K562 (cell line): ENCODE results near the gene YBX2. TPM values are rescaled to one million over a fixed set of nuclear protein-coding genes. Genes with fewer than 3 reads are reported as not detected.

Experiments used
- ATF1 ChIP-seq, 2 experiments: fragments of 450-650 bp in 1 of 2; IDR thresholded peaks; 2 replicates each; pipeline ENCODE4 v1.6.1; 2016; ENCODE audit warnings: missing compliant biosample characterization in 1 of 2, missing genetic modification characterization in 1 of 2
- BRD4 ChIP-seq: fragments of 200-600 bp; sonication (generic); IDR thresholded peaks from 2 replicates; pipeline ENCODE4 v1.6.1; 2017; ENCODE audit warnings: inconsistent platforms
- HDAC2 ChIP-seq: fragments of 450-650 bp; IDR thresholded peaks from 2 replicates; pipeline ENCODE4 v1.6.1; 2016; ENCODE audit warnings: mild to moderate bottlenecking
- KAT2B ChIP-seq: IDR thresholded peaks from one replicate; pipeline ENCODE4 v1.6.1; 2012; ENCODE audit warnings: low read depth, mild to moderate bottlenecking, control low read depth, inconsistent platforms, low read length, moderate library complexity
- KLF13 ChIP-seq: fragments of 450-650 bp; IDR thresholded peaks from 2 replicates; pipeline ENCODE4 v1.6.1; 2016; ENCODE audit warnings: missing genetic modification characterization, low read depth, mild to moderate bottlenecking, missing compliant biosample characterization, moderate library complexity, borderline replicate concordance
- MXI1 ChIP-seq: IDR thresholded peaks from 2 replicates; pipeline ENCODE4 v1.6.1; 2011; ENCODE audit warnings: low read depth, mild to moderate bottlenecking, improper control_type of control experiment, low read length
- NFIC ChIP-seq: fragments of 450-650 bp; IDR thresholded peaks from 2 replicates; pipeline ENCODE4 v1.6.1; 2017; ENCODE audit warnings: mild to moderate bottlenecking, inconsistent platforms
- NR2C1 ChIP-seq, 2 experiments: fragments of 450-650 bp; IDR thresholded peaks; 2 replicates each; pipeline ENCODE4 v1.6.1; 2017; ENCODE audit warnings: mild to moderate bottlenecking in 2 of 2, antibody characterized with exemption in 1 of 2, inconsistent platforms in 1 of 2, missing compliant biosample characterization in 1 of 2, missing genetic modification characterization in 1 of 2
- ZNF175 ChIP-seq: fragments of 200-800 bp; sonication (Bioruptor generic); IDR thresholded peaks from 2 replicates; pipeline ENCODE4 v1.6.1; 2016; ENCODE audit warnings: low read depth, mild to moderate bottlenecking, missing genetic modification characterization, missing compliant biosample characterization
- ZNF217 ChIP-seq: sonication (generic); formaldehyde crosslinking; IDR thresholded peaks from 2 replicates; pipeline ENCODE4 v1.8.0; 2022; ENCODE audit warnings: mild to moderate bottlenecking, missing genetic modification reagents
- polyA plus RNA-seq, 8 experiments: library from polyadenylated mRNA; depleted of rRNA in 4 of 8; stranded (reverse) in 5 of 8; unstranded in 3 of 8; fragments of >200 nt; fragmentation: Nextera tagmentation in 2 of 8; fragmentation: Illumina TruSeq in 1 of 8; extraction: Ambion mirVana in 2 of 8; extraction: Trizol in 1 of 8; gene quantifications; 2 replicates each; pipeline versions ENCODE4 v1.2.1 to v1.2.3, GENCODE V29; 2011 to 2014; ENCODE audit warnings: inconsistent platforms in 1 of 8, missing spikeins in 1 of 8
- total RNA-seq, 7 experiments: library from RNA; depleted of rRNA in 6 of 7; stranded (reverse); fragments of >200 nt in 6 of 7; fragmentation: Illumina TruSeq in 2 of 7; extraction: Trizol in 2 of 7; gene quantifications; 2 replicates each; pipeline versions ENCODE4 v1.2.1 to v1.2.3, GENCODE V29; 2011 to 2021; ENCODE audit warnings: low replicate concordance in 1 of 7
- TF ChIP-seq, protein P1 (sequence below): fragments of 200-800 bp; sonication (Bioruptor generic); IDR thresholded peaks from 2 replicates; pipeline ENCODE4 v1.6.1; 2017; ENCODE audit warnings: missing genetic modification characterization, missing compliant biosample characterization
- TF ChIP-seq, protein P2 (sequence below): fragments of 250-450 bp; sonication (Bioruptor Pico); IDR thresholded peaks from 2 replicates; pipeline ENCODE4 v1.5.0; 2020; ENCODE audit warnings: mild to moderate bottlenecking, borderline replicate concordance
- TF ChIP-seq, protein P3 (sequence below), 2 experiments: fragments of 450-650 bp; IDR thresholded peaks; 2 replicates each; pipeline ENCODE4 v1.6.1; 2018; ENCODE audit warnings: mild to moderate bottlenecking in 2 of 2, low read depth in 1 of 2; ENCODE audit not compliant: partially characterized antibody in 2 of 2
- TF ChIP-seq, protein P4 (sequence below): fragments of 250-450 bp; sonication (Bioruptor Pico); IDR thresholded peaks from 2 replicates; pipeline ENCODE4 v1.8.0; 2022; ENCODE audit warnings: moderate library complexity, mild to moderate bottlenecking, inconsistent platforms

YBX2 gene
- total and polyA plus RNA-seq, 9 of the 15 experiments (the other 6 are each of a cell fraction or from before 2014, with no cell fraction given): 0.03 to 0.59 (median 0.27) TPM; not detected in 6

DNA sequence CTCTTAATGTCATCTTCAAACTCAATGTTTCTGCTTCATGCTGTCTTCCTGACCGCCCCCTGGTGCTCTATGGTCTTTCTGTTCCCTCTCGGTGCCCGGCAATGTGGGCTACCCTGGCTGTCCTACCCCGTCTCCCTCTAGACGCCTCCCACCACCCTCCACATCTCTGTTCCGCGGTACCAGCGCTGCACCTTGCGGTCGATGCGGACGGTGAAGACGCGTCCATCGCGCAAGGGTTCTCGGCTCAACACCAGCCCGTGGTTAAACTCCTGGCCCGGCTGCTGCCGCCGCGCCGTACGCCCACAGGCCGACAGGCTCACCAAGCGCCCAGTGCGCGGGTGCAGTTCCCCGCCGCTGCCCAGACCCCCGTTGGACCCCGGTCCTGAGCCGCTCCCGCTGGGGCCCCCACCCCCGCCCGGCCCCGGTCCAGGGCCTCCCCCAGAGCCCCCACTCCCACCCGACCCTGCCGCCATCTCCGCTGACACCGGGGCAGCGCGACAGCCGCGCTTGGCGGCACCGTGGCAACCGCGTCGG lies 34.5 kb upstream of the YBX2 start, which contains the start of gene NEURL4 (continued):
- TF ChIP-seq HDAC2 (no peak), NR2C1 (IDR thresholded peaks at IDR 0.05) (no peak), NR2C1 (tag; IDR thresholded peaks at IDR 0.05) (no peak), KAT2B (no peak), BRD4 (no peak), NFIC (no peak), ATF1 (CRISPR knock-in tag; IDR thresholded peaks at IDR 0.05) (no peak), ATF1 (tag; IDR thresholded peaks at IDR 0.05) (no peak), ZNF175 (CRISPR knock-in tag) (no peak), KLF13 (no peak), MXI1 (no peak), ZNF217 (CRISPR knock-in tag) (no peak)
- TF ChIP-seq, protein P1, sequence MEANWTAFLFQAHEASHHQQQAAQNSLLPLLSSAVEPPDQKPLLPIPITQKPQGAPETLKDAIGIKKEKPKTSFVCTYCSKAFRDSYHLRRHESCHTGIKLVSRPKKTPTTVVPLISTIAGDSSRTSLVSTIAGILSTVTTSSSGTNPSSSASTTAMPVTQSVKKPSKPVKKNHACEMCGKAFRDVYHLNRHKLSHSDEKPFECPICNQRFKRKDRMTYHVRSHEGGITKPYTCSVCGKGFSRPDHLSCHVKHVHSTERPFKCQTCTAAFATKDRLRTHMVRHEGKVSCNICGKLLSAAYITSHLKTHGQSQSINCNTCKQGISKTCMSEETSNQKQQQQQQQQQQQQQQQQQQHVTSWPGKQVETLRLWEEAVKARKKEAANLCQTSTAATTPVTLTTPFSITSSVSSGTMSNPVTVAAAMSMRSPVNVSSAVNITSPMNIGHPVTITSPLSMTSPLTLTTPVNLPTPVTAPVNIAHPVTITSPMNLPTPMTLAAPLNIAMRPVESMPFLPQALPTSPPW (CRISPR knock-in tag): no peak
- TF ChIP-seq, protein P2, sequence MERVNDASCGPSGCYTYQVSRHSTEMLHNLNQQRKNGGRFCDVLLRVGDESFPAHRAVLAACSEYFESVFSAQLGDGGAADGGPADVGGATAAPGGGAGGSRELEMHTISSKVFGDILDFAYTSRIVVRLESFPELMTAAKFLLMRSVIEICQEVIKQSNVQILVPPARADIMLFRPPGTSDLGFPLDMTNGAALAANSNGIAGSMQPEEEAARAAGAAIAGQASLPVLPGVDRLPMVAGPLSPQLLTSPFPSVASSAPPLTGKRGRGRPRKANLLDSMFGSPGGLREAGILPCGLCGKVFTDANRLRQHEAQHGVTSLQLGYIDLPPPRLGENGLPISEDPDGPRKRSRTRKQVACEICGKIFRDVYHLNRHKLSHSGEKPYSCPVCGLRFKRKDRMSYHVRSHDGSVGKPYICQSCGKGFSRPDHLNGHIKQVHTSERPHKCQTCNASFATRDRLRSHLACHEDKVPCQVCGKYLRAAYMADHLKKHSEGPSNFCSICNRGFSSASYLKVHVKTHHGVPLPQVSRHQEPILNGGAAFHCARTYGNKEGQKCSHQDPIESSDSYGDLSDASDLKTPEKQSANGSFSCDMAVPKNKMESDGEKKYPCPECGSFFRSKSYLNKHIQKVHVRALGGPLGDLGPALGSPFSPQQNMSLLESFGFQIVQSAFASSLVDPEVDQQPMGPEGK (CRISPR knock-in tag): no peak
- TF ChIP-seq, protein P3, sequence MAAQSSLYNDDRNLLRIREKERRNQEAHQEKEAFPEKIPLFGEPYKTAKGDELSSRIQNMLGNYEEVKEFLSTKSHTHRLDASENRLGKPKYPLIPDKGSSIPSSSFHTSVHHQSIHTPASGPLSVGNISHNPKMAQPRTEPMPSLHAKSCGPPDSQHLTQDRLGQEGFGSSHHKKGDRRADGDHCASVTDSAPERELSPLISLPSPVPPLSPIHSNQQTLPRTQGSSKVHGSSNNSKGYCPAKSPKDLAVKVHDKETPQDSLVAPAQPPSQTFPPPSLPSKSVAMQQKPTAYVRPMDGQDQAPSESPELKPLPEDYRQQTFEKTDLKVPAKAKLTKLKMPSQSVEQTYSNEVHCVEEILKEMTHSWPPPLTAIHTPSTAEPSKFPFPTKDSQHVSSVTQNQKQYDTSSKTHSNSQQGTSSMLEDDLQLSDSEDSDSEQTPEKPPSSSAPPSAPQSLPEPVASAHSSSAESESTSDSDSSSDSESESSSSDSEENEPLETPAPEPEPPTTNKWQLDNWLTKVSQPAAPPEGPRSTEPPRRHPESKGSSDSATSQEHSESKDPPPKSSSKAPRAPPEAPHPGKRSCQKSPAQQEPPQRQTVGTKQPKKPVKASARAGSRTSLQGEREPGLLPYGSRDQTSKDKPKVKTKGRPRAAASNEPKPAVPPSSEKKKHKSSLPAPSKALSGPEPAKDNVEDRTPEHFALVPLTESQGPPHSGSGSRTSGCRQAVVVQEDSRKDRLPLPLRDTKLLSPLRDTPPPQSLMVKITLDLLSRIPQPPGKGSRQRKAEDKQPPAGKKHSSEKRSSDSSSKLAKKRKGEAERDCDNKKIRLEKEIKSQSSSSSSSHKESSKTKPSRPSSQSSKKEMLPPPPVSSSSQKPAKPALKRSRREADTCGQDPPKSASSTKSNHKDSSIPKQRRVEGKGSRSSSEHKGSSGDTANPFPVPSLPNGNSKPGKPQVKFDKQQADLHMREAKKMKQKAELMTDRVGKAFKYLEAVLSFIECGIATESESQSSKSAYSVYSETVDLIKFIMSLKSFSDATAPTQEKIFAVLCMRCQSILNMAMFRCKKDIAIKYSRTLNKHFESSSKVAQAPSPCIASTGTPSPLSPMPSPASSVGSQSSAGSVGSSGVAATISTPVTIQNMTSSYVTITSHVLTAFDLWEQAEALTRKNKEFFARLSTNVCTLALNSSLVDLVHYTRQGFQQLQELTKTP (IDR thresholded peaks at IDR 0.05; ENCODE audit: low read depth in 1 of 2, partially characterized antibody in 2 of 2): no peak
- TF ChIP-seq, protein P4, sequence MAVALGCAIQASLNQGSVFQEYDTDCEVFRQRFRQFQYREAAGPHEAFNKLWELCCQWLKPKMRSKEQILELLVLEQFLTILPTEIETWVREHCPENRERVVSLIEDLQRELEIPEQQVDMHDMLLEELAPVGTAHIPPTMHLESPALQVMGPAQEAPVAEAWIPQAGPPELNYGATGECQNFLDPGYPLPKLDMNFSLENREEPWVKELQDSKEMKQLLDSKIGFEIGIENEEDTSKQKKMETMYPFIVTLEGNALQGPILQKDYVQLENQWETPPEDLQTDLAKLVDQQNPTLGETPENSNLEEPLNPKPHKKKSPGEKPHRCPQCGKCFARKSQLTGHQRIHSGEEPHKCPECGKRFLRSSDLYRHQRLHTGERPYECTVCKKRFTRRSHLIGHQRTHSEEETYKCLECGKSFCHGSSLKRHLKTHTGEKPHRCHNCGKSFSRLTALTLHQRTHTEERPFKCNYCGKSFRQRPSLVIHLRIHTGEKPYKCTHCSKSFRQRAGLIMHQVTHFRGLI: no peak
